NCI-H146 treated with DMSO at 0.1 percent for 48 hours (cell line): ENCODE data around the gene ADCY6.

Experiments used
- DNase-seq: peaks from one replicate; lab custom pipeline; 2025; ENCODE audit not compliant: unreplicated experiment; lab: John Stamatoyannopoulos, UW

ADCY6 gene

DNA sequence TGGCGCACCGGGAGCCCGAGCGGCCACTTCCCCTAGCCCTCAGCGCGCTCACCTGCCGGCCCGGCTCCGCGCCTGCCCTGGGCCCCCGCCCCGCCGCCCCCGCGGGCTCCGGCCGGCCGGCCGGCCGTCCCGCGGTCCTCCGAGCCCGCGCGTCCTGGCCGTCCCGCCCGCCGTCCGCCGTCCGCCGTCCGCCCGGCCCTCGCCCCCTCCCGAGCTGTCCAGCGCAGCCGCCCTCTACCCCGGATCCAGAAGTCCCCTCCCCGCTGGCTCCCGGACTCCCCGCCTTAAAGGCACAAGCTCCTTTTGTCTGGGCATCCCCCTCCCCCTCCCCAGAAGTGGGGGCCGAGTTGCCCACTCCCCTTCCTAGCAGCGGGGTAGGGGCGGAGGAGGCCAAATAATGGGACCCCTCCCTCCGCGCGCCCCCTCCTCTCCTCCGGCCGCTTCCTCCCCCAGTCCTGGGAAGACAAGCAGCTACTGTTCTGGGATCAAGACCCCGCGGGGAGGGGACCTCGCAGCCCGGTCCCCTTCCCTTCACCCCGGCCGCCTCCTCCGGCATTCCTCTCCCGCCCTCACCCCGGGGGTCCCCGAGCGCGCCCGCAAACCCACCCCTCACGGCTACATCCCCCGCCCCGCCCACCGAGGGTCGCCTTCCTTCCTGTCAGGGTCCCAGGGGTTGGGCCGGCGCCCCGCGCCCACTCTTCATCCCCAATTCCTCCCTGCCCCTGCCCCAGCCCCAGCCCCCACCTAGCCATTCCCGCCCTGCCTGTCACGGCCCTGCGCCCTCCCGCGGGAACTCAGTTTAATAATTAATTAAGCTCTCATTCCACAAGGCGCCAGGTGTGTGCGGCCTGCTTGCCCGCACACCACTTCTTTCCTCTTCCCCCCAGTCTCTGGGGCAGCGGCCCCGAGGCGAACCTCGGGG, at the start of gene ADCY6:
ADCY6 (minus strand) TSS at position 236 of the 922 bp plus-strand sequence. CDS start 5,655 bp downstream, outside the sequence.
- peak; percentile 37 for DNase-seq

DNA sequence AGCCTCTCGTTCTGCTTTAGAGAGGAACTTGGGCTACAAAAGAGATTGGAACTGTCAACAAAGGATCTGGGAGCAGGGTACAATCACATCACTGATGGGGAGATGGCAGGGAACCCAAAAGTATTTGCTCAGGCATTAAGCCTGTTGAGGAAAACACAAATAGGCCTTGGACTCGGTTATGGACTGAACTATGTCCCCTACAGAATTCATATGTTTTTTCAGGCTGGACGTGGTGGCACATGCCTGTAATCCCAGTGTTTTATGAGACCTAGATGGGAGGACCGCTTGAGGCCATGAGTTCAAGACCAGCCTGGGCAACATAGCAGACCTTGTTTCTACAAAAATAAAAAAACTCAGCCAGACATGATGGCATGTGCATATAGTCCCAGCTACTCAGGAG, 49.2 kb upstream of the ADCY6 start:
- DNase-seq: no peak

DNA sequence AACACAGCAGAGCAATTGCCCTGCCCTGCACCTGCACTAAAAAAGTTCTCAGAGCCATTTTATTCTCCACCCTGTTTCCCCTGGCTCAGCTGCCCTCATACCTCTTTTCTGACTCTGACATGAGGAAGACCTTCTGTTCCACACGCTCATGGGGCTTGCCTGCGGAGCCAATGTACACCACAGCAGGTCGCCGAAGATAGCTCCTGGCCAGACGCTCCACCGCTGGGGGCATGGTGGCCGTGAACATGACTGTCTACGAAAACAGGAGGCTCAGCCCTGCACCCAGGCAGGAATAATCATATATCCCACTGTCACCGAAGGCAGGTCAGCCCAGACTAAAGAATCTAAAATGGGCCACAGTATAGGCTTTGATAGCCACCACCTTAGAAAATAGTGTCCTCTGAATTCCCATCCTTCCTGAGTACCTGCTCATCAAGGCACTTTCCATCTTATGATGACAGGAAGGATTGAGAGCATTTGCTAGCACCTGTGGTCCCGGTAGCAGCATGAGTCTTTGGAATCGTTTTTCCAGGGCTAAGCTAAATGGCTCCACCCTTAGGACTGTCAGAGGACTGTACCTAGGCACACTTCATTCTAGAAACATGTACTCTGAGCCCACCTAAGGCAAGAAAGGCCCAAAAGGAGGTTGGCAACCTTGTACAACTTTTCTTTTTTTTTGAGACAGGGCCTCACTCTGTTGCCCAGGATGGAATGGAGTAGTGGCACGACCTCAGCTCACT, 43.6 kb upstream of the ADCY6 start:
- DNase-seq: no peak

DNA sequence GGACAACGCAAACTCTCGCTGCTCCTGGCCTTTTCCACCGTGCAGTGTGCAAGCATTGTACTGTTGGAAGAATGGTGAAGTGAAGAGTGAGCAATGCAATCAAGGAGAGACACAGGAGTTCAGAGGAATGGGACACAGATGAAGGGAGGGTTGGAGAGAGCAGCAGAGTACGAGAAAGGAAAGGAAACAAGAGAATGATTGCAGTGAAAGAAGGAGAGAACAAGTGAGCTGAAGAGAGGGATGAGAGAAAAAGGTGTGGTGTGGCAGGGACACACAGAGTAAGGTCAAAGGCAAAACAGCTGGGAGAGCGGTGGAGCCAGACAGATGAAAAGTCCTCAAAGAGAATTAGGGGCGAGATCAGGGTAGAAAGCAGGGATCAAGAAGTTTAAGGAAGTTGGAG, 42.4 kb upstream of the ADCY6 start:
- no peak for DNase-seq

DNA sequence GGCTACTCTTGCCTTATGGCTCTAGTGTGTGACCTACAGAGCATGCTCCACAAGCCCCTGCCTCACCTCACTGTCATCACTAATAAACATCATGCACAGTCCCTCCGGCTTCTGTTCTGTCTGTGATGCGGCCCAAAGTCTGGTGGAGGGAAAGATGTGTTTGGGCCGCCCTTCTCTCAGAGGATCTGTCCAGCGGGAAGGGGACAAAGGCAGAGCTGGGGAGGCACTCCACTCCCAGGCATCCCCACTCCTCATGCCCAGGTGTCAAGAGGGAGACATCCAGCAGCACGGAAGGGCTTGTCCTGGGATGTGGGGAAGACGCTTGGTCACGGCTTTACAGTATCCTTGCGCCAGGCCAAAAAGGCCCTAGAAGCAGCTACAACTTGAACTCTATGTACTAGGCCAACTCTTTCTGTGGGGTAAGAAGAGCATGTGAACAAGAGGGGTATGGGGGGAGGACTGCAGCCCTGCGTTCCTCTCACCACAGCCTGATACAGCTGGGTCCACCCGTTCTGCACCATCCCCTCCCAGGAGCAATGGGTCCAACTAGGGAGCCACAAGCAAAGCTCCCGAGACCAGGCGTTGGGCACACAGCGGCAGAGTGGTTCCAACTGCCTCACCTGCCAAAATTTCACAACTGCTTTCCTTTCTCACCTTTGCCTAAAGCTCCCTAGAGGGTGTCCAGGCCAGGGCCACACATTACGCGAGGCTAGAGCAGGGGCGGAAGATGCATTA, 40.1 kb upstream of the ADCY6 start:
- DNase-seq: no peak

DNA sequence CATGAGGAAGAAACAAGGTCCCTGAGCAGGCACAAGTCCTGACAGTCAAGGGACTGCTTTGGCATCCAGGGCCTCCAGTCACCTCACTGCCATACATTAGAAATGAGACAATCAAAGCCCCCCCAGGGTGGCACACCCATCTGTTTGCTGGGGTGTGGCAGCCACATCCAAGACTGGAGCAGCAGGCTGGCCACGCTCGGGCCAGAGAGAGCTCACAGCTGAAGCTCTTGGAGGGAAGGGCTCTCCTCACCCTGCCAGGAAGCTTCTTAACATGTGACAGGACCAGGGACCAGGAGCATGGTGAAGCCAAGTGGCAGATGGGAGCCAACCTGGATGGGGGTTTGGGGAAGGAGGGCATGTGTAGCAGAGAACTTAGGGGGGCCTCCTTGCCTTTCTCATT, 39.4 kb upstream of the ADCY6 start:
- no peak for DNase-seq

DNA sequence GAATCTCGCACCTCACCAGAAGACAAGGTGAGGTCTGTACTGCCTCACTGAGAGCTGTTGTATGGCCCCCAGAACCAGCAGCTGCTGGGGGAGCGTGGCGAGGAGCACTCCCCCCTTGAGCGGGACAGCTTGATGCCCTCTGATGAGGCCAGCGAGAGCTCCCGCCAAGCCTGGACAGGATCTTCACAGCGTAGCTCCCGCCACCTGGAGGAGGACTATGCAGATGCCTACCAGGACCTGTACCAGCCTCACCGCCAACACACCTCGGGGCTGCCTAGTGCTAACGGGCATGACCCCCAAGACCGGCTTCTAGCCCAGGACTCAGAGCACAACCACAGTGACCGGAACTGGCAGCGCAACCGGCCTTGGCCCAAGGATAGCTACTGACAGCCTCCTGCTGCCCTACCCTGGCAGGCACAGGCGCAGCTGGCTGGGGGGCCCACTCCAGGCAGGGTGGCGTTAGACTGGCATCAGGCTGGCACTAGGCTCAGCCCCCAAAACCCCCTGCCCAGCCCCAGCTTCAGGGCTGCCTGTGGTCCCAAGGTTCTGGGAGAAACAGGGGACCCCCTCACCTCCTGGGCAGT, 38.7 kb upstream of the ADCY6 start:
- DNase-seq: no peak

DNA sequence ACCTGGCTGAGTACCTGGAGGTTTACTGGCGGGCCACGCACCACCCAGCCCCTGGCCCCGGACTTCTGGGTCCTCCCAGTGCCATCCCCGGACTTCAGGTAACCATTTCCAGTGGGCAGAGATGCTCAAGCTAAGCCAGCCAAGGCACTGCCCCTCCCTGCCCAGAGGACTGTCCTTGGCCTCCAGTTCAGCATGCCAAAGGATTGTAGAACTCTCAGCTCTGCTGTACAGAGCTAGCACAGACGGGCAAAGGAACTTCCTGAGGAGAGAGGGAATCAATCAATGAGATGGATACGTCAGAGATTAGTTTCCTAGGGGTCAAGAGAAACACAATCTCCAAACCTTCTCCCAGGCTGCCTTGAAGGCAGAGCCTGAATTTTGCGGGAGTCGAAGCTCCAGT, 38.1 kb upstream of the ADCY6 start:
- no peak for DNase-seq

DNA sequence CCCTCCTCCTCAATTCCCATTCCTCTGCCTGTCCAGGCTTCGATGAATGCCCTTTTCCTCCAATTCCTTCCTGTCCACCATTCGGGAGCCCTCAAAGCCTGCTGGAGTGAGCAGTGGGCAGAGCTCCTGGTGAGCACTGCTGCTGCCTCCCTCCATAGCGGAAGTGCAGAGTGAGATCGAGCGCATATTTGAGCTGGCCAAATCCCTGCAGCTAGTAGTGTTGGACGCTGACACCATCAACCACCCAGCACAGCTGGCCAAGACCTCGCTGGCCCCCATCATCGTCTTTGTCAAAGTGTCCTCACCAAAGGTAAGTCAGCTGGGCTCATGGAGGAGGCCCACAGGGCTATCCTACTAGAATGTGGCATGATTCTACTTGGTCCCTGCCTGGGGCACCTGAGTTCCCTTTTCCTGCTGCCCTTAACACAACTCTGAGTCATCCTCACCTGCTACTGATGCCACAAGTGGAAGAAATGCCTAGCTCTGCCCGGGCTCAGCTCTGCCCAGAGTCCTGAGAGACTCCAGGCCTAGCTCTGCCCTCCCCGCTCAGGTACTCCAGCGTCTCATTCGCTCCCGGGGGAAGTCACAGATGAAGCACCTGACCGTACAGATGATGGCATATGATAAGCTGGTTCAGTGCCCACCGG, 37.4 kb upstream of the ADCY6 start:
- no peak for DNase-seq

DNA sequence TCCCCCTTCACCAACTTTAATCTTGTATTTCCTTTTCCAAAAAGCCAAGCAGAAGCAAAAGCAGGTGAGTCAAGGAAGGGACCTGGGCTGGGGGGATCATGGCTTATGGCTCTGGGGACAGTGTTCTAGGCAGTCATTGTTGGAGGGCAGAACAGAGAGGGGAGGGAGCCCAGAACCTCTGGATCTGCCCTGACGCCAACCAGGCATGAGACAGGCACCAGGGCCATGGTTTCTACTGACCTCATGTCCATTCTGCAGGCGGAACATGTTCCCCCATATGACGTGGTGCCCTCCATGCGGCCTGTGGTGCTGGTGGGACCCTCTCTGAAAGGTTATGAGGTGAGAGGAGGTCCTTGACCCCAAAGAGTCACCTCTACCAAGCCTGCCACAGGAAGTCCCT, 36.0 kb upstream of the ADCY6 start:
- no peak for DNase-seq

DNA sequence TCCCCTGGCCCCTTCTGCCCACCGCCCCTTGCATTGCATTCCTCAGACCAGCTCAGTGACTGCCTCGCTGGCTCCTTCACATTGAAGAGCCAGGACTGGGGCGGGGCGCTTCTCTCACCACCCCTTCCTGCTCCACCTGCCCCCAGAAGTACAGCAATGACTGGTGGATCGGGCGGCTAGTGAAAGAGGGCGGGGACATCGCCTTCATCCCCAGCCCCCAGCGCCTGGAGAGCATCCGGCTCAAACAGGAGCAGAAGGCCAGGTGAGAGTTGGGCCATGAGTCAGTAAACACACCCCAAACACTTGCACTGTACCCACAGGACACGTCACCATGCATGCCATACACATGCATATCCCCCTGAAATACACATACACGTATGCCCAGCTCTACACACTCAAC, 35.2 kb upstream of the ADCY6 start:
- no peak for DNase-seq

DNA sequence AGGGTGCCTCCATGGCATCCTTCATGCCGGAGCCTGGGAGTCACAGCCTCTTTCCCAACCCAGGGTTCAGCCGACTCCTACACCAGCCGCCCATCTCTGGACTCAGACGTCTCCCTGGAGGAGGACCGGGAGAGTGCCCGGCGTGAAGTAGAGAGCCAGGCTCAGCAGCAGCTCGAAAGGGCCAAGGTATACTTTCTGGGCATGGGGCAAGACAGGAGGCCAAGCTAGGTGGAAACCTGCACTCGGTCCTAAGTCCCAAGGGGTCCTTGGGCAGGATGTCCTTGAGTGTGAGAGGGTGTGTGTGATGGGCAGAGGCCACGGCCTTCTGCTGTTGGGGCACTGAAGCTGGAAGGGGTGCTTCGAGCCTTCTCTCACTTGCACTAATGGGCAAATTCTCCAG, 34.4 kb upstream of the ADCY6 start:
- no peak for DNase-seq

DNA sequence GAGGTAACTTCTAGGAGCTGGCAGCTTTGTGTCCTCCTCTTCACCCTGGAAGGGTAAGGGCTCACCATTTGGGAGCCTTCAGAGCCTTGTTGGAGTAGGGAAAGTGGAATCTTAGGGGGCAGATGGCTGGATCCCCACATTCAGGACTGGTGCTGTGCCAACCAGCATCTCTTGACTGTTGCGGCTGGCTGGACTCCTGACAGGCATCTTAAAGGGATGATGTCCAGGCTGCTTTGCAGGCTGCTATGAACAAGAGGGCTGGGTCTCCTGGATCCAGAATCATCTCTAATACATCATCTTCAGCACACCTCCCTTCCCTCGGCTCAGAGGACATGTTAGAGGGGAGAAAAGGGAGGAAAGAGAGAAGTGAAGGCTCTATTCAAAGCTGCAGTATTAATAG, 33.8 kb upstream of the ADCY6 start:
- DNase-seq: no peak

DNA sequence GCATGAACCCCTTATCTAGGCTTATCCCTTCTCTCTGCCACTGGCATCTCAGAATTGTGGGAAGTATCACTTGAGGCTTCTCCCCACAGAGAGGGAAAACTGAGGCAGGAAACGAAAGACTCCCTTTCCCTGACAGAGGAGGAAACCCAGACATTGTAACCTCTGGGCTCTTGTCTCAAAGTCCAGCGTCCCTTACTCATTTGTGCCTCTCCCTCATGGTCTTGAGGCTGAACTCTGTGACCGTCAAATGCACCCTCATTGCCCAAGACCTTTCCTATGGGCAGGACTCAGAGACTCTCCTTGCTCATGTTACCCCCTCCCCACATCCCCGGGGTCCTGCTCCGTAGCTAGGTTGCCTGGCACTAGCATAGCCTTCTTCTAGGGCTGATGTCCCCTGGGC, 33.2 kb upstream of the ADCY6 start:
- no peak for DNase-seq

DNA sequence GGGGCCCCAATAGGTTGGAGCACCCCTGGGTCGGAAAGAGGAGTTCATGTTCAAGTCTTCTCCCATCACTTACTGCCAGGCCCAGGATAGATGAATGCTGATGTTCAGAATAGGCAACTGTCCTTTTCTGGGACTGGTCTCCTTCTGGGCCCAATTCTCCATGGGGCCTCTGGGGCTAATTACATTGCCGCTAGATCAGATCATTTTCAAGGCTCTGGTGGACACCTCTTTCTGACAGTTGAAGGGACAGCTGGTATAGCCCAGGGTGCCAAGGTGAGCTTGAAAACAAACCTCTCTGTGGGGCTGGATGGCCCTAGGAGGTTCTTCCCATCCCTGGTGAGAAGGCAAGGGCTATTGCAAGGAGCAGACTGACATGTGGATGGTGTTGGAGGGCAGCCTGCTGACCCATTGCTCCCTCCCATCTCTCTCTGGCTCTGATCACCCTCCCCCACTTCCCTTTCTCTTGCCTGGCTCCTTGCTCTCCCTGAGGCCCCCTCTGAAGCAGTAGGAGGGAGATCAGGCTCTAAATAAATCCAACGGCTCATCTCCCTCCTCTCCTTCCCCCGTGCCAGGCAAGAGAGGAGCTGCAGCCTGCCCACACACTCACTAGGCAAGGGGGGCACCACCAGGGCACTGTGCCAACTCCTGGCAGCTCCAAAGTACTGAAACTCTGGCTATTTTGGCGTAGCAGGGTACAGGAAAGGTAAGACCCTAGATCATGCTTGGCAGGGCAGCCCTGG, 31.3 kb upstream of the ADCY6 start:
- DNase-seq: no peak

DNA sequence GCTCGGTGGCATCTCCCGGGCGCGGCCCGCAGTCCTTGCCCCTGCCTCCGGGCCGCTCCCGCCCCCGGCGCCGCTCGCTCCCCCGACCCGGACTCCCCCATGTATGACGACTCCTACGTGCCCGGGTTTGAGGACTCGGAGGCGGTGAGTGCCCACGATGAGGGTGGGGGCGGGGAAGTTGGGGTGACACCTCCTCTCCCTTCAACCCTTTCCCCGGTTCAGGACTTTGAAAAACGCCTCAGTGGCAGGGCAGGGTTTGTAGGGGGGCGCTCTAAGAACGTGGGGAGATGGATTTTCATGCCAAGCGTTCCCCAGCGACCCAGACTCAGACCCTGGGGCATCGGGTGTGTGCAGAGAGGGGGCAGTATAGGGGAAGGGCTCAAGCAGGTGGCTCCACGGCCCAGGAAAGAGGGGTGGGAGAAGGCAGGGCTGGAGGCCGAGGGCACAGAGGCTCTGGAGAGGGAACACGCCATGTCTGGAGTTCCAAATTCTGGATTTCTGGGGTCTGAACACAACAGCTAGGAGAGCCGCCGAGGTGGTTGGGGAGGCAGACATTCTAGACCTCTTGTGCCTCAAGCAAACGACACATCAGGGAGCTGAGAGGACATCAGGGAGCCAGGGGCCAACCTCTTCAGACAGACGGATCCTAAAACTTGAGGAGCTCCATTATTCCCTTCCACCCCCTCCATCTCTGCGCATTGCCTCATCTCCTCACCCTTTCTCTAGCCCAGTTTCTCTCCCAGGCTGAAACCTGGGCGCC, 30.1 kb upstream of the ADCY6 start:
- no peak for DNase-seq

DNA sequence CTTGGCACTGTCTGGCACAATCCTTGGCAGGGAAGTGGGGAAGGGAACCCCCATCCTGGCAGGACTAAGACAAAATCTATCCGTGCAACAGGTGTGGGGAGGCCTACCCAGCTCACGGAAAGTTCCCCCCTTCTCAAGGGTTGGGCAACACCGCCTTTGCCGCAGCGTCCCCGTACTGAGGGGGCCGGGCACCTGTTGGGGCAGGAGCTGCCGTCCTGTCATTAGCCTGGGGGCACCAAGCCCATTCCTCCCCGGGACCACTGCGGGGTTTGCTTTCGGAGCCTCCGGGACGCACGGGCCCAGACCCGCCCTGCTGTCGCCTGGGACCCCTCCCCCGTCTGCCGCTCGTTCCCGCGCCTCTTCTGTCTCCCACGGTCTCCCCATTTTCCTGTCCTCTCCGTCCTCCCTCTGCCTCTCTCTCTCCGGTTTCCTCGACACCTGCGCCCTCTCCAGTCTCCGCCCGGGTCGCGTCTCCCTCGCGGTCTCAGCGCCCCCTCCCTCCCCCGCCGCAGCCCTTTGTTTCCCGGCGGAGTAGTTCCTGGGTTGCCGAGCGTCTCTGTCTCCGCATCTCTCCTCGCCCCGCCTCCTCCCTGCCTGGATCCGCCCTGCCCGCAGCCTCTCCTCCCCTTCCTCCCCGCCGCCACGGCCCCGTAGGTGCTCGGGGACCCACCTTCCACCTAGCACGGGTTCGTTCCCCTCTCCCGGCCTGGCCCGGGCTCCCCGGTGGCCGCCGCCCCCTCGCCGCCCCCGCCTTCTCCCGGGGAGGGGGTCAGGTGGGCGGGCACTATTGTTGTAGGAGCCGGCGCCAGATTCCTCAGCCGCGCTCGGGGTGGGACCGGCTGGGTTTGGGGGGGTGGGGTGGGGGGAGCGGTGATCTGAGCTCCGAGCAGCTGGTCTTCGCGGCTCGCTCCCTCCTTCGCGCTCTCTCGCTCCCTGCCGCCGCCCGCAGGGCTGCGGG, 29.3 kb upstream of the ADCY6 start, which contains the start of gene CACNB3:
CACNB3 (plus strand) TSS at position 624 of the 958 bp plus-strand sequence. CDS start 434 bp downstream, outside the sequence.
- peak; percentile 83 for DNase-seq
